GM19395 (cell line): ENCODE results near the gene TMEM131.
"Not testable (repeated sequence)": the region's sequence is repeated elsewhere in the genome, so short reads cannot be mapped to it uniquely, and the experiment has no call there.

ENCODE experiments used
- ATAC-seq: cut with Tn5 transposase; IDR thresholded peaks from one replicate; pipeline ENCODE4 v1.9.1; 2021; ENCODE audit warnings: mild to moderate bottlenecking, moderate library complexity; ENCODE audit not compliant: unreplicated experiment

TMEM131 gene

DNA sequence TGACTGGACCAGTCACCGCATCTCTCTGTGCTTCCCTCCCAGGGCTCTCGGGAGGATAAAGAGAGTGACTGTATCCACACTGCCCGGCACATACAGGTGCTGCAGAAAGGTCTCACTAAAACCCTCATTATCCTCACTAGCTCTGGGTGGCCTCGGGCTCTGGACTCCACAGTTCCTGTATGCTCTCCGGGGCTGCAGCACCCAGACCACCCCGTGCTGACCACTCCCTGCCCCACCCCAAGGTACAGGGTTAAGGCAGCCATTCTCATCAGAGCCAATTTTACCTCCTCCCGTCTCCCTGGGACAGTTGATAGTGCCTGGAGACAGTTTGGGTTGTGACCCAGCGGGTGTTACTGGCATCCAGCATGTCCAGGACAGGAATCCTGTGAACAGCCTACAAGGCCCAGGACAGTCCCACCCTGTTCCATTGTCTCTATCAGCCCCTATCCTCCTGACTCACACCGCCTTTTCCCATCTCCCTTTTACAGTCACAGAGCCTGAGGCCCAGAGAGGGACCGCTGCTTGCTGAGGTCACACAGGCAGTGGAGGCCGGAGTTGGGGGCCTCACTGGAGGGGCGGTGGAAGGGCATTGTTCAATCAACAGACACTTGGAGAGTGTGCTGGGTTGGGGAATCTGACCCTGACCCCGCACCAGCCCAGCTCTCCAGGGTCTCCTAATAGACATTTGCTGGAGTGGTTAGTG, 280.6 kb downstream of the TMEM131 start:
- no peak for ATAC-seq

DNA sequence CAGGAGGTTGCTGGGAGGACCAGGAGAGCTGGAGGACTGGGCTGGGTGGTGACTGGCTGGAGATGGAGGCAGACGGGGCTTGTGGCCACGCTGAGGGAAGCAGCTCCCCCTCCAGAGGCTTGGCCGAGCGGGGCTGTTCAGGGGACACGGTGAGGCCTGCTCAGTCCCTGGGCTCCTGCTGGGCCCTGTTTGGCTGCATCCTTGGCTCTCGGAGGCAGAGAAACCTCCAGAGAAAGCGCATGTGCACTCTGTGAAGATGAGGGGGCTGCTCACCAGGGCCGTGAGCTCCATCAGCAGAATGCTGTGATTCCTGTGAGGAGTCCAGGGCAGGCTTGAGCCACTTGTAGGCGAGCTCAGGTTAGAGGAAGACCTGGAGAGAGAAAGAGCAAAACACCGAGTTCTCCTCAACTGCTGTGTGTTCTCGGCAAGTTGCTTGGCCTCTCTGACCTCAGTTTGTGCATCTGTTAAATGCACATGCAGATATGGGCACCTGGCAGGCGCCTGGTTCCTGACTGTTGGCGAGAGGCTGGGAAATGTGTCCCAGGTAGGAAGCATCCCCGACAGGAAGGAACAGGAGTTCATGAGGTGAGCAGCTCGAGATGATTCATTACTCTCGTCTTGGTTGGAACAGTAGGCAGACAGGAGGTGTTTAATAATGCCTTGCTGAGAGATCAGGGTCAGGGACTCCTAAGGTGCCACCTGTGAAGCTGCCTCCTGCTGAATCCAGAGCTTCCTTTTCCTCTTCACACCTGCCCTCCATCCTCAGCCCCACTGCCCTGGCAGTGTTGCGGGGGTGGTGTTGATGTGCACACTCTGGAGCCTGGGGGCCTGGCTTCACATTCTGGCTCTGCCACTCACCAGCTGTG, 281.4 kb downstream of the TMEM131 start:
- ATAC-seq, result no peak

DNA sequence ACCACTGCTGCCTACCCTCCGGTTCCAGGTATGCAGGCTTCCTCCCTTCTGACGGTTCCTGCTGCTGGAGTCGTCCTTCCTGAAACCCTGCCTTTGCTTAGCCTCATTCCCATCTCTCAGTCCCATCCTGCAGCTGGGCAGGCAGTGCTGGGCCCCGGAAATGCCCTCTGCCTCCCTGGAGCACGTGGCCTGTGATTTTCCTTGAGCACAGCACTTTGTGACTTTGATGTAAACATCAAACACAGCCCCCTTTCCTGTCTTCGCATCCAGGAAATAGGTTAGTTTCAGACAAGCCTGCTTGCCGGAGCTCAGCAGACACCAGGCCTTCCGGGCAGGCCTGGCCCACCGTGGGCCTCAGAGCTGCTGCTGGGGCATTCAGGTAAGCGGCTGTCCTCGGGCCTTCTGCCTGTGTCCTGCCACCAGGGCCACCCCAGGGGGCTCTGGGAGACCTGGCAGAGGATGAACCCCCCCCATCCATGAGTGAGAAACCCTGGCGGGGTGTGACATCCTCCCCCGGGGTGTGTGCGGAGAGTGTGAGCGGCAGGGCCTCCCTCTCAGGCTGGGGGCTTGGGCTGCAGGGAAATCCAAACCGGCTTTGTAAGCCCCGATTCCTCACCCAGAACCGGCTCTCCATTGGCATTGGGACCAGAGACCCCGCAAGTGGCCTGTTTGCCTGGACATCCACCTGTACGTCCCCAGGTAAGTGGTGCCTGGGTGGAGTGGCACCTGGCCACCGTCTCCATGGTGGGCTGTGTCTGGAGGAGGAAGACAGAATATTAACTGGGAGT, 282.3 kb downstream of the TMEM131 start, which contains the start of gene ZAP70:
Gene ZAP70, plus strand, starts transcription at position 281 of the 788 bp plus-strand sequence. CDS start 10,461 bp downstream, outside the sequence.
- no peak for ATAC-seq

DNA sequence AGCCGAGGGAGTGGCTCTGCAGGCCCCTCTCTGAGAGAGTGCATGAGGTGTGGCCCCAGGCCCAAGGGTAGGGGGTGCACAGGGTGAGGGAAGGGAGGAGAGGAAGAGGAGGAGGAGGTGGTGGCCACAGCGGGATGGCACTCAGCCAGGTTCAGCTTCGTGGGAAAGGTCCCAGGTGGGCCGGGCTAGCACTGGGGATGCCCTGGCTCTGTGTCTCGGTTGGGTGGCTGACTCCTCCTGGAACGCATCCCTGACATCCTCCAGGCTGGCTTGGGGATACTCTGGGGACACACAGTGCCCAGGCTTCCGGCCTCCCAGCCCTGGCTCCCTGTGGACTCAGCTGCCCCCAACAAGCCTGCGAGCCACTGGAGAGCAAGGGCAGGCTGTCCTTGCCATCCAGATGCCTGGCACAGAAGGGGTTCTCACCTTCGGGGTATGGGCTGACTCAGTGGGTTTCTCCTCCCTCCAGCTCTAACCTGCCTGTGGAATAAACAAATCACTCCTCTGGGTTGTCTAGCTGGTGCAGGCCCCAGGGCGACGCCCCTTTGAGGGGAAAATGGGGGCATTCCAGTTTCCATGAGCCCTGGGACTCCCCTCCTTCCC, 283.0 kb downstream of the TMEM131 start:
- ATAC-seq, result no peak

DNA sequence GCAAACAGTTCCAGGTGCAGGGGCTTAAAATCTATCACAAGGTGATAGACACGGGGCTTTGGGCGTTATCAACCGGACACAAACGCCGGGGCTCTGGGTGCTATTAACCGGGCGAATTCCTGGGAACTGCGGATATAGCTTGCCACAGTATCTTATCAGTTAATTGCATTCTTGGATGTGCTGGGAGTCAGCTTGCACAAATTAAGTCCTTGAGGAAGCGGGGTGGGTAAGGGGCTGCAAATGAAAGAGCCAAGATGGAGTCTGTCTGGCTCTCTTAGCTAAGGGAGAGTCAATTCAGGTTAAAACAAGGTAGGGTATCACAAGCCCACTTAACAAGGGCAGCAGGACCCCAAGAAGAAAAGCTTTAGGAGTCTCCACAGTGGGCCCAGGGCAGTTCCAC, 283.6 kb downstream of the TMEM131 start:
- ATAC-seq, result not testable (repeated sequence)

DNA sequence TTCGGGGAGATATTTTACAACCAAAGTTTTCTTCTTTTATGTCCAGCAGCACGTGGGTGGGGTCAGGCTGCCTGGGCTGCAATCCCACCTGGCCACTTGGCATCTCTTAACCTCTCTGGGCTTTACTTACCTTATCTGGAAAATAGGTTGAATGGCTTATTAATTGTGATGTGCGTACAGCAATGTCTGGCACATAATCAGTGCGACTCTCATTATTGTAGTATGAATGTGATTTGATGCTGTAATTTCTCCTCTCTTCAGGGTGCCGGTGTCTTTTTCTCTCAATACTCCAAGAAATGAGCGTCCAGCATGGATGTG, 284.4 kb downstream of the TMEM131 start:
- ATAC-seq, result no peak

DNA sequence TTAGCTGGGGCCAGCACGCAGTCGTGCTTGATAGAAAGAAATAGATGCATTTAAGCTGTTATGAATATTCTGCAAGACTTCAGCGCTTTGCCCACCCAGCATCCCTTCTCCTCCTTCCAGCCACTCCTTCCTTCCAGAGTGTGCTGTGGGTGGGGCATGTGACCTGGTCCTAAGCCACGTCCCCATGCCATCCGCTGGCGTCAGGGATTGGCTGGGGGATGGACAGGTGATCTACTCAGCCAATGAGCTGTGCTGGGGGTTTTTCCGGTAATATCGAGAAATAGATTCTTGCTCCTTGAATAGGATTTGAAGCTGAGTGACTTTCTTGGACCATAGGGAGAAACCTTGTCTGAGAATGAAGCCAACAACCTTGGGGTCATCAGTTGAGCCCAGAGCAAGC, 287.1 kb downstream of the TMEM131 start:
- ATAC-seq, result no peak

DNA sequence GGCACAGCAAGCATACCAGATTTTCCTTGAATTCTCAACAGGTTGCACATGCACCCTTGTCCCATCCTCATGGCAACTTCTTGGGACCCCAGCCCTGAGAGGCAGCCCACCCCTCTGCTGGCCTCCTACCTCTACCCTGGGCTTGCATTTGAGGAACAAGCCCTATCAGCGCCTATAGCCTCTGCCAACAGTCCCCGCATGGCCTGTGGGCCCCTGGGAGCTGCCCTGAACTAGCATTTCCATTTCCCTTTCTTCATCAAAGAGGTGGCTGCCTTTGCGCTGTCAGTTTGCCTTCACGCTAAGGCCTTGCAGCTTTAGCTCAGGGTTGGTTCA, 287.7 kb downstream of the TMEM131 start:
- ATAC-seq, result no peak

DNA sequence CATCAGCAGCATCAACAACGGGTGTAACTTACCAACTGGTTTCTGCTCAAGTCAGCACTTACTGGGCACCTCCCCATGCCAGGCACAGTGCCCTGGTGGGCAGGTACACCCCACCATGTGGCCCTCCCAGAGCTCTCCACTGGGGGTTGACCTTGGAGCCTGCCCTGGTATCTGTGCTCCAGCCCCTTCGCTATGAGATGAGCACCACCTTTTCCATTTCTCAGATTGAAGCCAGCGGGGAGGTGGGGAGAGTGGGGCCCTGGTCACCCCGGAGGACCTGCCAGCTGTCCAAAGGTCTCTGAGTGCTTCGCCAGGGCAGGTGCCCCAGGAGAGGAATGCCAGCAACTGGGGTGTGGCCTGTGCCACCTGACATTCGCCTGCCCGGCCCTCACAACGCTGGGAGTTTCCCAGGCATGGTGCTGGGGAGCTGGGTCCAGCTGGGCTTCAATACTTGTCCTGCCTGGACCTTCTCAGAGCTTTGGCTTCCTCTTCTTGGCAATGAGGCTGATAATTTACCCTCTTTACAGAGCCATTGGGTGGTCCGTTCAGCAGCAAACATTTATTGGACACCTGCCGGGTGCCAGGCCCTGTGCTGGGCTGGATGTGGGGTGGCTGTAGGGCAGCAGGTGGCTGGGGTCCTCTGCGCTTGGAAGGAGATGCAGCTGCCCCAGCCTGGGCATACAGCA, 288.2 kb downstream of the TMEM131 start:
- ATAC-seq, result no peak

DNA sequence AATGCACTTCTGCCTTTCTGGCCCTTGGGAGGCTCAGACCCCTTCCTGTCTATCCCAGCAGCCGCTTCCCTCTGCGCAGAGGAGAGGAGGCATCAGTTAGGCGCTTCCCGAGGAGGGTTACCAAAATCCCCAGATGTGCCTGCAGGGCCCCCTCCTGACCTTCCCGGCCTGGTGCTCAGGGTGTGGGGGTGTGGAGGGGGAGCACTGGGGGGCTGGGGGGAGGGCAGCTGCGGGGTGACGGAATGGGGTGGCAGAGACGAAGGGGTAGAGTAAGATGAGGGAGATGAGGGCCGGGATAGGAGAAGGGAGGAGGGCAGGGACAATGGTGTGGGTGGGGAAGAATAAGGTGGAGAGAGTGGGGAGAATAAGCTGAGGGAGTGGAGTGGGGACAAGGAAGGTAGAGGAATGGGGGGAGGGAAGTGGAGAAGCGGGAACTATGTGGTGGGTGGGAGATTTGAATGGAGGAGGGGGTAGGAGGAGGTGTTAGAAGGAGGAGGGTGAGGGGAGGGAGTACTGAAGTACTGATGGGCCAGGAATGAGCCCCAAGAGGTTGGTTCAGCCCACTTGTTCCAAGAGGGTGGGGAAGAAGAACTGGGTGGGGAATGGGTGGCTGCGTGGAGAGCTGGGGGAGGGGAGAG, 288.9 kb downstream of the TMEM131 start:
- ATAC-seq, result no peak
